ENCODE measurements around the gene DHRSX. TPM values are rescaled to one million over a fixed set of nuclear protein-coding genes. Genes with fewer than 3 reads are reported as not detected.
"Not testable (repeated sequence)": the region's sequence is repeated elsewhere in the genome, so short reads cannot be mapped to it uniquely, and the experiment has no call there.

The DHRSX gene
- total and polyA plus RNA-seq, 3 donors from 2014 or later, result 15.3 to 31.3 (median 29.2) TPM

DNA sequence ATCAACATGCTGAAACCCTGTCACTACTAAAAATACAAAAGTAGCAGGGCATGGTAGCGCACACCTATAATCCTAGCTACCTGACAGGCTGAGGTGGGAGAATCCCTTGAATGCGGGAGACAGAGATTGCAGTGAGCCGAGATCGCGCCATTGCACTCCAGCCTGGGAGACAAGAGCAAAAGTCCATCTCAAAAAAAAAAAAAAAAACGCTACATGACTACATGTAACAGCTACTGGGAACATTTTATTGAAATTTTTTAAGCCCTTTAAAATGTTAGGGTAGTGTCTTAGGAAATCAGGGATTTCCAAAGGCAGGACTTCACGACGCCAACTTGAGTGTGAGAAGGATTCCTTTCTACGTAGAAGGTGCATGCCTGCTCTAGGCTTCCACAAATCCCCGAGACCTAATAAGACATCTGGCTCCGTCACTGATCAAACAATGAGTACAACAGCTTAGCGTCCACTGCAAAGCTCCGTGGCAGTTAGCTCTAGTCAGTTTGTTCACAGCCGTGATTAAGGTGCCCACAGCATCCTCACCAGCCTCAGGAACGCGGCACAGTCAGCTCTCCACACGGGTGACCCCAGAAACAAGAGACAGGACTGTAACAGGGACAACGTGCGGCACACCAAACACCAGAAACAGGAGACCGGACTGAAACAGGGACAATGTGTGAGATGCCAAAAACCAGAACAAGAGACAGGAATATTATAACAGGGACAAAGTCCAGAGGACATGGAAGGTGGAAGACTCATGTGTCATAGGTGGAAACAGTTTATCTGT is 33.7 kb downstream of the DHRSX start:
- no peak overlapping the region for H3K4me3 ChIP-seq
- intact Hi-C loops (cut with DNase I; ENCODE audit: low total_unique reads), result no loop called here
- H3K27ac ChIP-seq, result no peak overlapping the region
- 89 to 91% methylated on average over 20 of the region's 20 CpGs for WGBS, 2 donors
- H3K36me3 ChIP-seq (ENCODE audit: low read depth, missing control alignments), result no peaks in the 10 kb centered on the region
- DNase-seq, result no peak
- no peaks in the 10 kb centered on the region for H3K9me3 ChIP-seq
- peaks cover 9% of the 10 kb centered on the region for H3K4me1 ChIP-seq
- TF ChIP-seq, protein P1, sequence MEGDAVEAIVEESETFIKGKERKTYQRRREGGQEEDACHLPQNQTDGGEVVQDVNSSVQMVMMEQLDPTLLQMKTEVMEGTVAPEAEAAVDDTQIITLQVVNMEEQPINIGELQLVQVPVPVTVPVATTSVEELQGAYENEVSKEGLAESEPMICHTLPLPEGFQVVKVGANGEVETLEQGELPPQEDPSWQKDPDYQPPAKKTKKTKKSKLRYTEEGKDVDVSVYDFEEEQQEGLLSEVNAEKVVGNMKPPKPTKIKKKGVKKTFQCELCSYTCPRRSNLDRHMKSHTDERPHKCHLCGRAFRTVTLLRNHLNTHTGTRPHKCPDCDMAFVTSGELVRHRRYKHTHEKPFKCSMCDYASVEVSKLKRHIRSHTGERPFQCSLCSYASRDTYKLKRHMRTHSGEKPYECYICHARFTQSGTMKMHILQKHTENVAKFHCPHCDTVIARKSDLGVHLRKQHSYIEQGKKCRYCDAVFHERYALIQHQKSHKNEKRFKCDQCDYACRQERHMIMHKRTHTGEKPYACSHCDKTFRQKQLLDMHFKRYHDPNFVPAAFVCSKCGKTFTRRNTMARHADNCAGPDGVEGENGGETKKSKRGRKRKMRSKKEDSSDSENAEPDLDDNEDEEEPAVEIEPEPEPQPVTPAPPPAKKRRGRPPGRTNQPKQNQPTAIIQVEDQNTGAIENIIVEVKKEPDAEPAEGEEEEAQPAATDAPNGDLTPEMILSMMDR (IDR thresholded peaks at IDR 0.05), result no peak
- no peak for TF ChIP-seq POLR2A (IDR thresholded peaks at IDR 0.05)
- H3K27me3 ChIP-seq, result no peaks in the 10 kb centered on the region

DNA sequence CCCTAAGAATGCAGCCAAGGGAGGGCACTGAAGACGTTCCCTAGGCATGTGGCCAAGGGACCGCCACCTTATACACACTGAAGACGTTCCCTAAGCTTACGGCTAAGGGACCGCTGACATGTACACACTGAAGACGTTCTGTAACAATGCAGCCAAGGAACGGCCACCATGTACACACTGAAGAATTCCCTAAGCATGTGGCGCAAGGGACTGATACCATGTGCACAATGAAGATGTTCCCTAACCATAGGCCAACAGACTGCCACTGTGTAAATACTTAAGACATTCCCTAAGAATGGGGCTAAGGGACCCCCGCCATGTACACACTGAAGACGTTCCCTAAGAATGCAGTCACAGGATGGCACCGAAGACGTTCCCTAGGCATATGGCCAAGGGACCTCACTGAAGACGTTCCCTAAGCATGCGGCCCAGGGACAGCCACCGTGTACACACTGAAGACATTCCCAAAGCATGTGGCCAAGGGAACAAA is 36.1 kb downstream of the DHRSX start:
- no peaks in the 10 kb centered on the region for H3K9me3 ChIP-seq
- H3K4me3 ChIP-seq, result peak overlapping the region; percentile 6 to 10
- H3K36me3 ChIP-seq (ENCODE audit: low read depth, missing control alignments), result no peaks in the 10 kb centered on the region
- TF ChIP-seq POLR2A (IDR thresholded peaks at IDR 0.05), result no peak
- TF ChIP-seq, protein P1 (IDR thresholded peaks at IDR 0.05), result no peak
- peak; percentile 82 for DNase-seq
- intact Hi-C loops (cut with DNase I; ENCODE audit: low total_unique reads), result no loop called here
- no peaks in the 10 kb centered on the region for H3K27me3 ChIP-seq
- WGBS, 2 donors, result 73 to 81% methylated on average over 14 to 15 of the region's 15 CpGs
- peaks cover 9% of the 10 kb centered on the region for H3K4me1 ChIP-seq
- H3K27ac ChIP-seq, result no peak overlapping the region

DNA sequence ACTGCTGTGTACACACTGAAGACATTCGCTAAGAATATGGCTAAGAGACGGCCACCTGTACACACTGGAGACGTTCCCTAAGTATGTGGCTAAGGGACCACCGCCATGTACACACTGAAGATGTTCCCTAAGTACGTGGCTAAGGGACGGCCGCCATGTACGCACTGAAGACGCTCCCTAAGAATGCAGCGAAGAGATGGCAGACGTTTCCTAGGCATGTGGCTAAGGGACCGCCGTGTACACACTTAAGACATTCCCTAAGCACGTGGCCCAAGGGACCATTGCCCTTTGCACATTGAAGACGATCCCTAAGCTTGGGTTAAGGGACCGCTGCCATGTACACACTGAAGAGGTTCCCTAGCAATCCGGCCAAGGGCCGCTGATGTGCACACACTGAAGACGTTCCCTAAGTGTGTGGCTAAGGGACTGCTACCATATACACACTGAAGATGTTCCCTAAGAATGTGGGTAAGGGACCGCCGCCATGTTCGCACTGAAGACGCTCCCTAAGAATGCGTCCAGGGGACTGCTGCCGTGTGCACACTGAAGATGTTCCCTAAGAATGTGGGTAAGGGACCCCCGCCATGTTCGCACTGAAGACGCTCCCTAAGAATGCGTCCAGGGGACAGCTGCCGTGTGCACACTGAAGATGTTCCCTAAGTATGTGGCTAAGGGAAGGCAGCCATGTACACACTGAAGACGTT is 36.7 kb downstream of the DHRSX start:
- DNase-seq, result peak; percentile 76
- Histone ChIP-seq H3K27ac (no peak overlapping the region), H3K4me1 (peaks cover 9% of the 10 kb centered on the region), H3K27me3 (no peaks in the 10 kb centered on the region), H3K4me3 (peak overlapping the region; percentile 6 to 10), H3K9me3 (no peaks in the 10 kb centered on the region), H3K36me3 (ENCODE audit: low read depth, missing control alignments) (no peaks in the 10 kb centered on the region)
- no peak for TF ChIP-seq POLR2A (IDR thresholded peaks at IDR 0.05)
- TF ChIP-seq, protein P1 (IDR thresholded peaks at IDR 0.05), result no peak
- intact Hi-C loops (cut with DNase I; ENCODE audit: low total_unique reads), result no loop called here
- 52 to 68% methylated on average over 18 to 30 of the region's 31 CpGs for WGBS, 2 donors

DNA sequence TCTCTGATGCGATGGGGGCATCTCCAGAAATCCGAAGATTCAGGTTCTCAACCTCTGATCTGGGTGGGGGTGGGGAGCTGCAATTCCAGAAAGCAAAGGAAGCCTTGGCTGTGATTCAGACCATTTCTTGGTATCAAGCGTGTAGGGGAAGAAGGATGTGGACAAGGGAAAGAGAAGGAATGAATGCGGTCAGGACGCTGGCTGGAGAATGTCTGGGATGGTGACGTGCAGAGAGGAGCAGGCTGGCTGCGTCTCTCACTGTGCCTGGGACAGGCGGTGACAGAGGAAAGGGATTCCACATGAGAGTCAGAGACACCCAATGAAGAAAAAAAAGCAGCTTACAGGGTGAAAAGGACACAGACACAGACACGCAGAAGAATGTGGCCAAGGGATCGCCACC is 37.3 kb downstream of the DHRSX start:
- H3K9me3 ChIP-seq; H3K27me3 ChIP-seq; H3K4me3 ChIP-seq; H3K27ac ChIP-seq; intact Hi-C loops (cut with DNase I; ENCODE audit: low total_unique reads); H3K36me3 ChIP-seq (ENCODE audit: low read depth, missing control alignments); H3K4me1 ChIP-seq; DNase-seq: not testable (repeated sequence)
- 51 to 66% methylated on average over 10 of the region's 10 CpGs for WGBS, 2 donors

- H3K4me1 ChIP-seq, result peaks cover 9% of the 10 kb centered on the region
- no peak overlapping the region for H3K27ac ChIP-seq
- DNase-seq, result no peak
- intact Hi-C loops (cut with DNase I; ENCODE audit: low total_unique reads), result no loop called here
- TF ChIP-seq, protein P1 (IDR thresholded peaks at IDR 0.05), result no peak
- no peak for TF ChIP-seq POLR2A (IDR thresholded peaks at IDR 0.05)
- WGBS, 2 donors, result 42 to 70% methylated on average over 3 of the region's 3 CpGs
- no peaks in the 10 kb centered on the region for H3K36me3 ChIP-seq (ENCODE audit: low read depth, missing control alignments)
- H3K27me3 ChIP-seq, result no peaks in the 10 kb centered on the region
- no peak overlapping the region for H3K4me3 ChIP-seq
- H3K9me3 ChIP-seq, result no peaks in the 10 kb centered on the region
These were observed 38.0 kb downstream of the DHRSX start for GRCh38 chrX:2462780-2463179.

All from testis (tissue), 3 donors.